Measurements from ENCODE around the gene GAB1. TPM values are rescaled to one million over a fixed set of nuclear protein-coding genes. Genes with fewer than 3 reads are reported as not detected.

GAB1 gene
- total RNA-seq, 1 experiment from 2014 or later = 15.3 TPM

GRCh38 chr4:143441678-143442077, 105.0 kb downstream of the GAB1 start:
- Histone ChIP-seq H2BK12ac (ENCODE audit: insufficient read length, low read depth, low read length) (no peak overlapping the region), H2AFZ (ENCODE audit: low read length) (no peak overlapping the region), H2BK120ac (ENCODE audit: low read depth, low read length, poor library complexity, severe bottlenecking) (no peak overlapping the region), H3K79me1 (ENCODE audit: insufficient read depth, low read depth, low read length, poor library complexity, severe bottlenecking) (no peaks in the 10 kb centered on the region), H3K56ac (ENCODE audit: insufficient read length, low read depth, low read length) (no peak overlapping the region), H4K8ac (replicated peaks; ENCODE audit: insufficient read length, low read depth, low read length) (no peak overlapping the region), H2AK5ac (ENCODE audit: insufficient read length, low read length) (no peak overlapping the region), H3K4me2 (ENCODE audit: insufficient read depth, insufficient read length, low read length) (no peak overlapping the region), H4K20me1 (ENCODE audit: control insufficient read depth, insufficient read depth, insufficient read length) (no peaks in the 10 kb centered on the region), H3K79me2 (ENCODE audit: insufficient read depth, low read length) (no peaks in the 10 kb centered on the region), H3K14ac (ENCODE audit: insufficient read depth, low read length) (no peak overlapping the region), H2BK20ac (ENCODE audit: low read depth, low read length, poor library complexity, severe bottlenecking) (no peak overlapping the region), H3K4ac (ENCODE audit: low read depth, low read length) (no peak overlapping the region), H2BK15ac (ENCODE audit: low read depth, low read length) (no peak overlapping the region), H4K91ac (ENCODE audit: insufficient read length, low read depth, low read length) (no peak overlapping the region), H4K5ac (ENCODE audit: insufficient read length, low read depth, low read length) (no peak overlapping the region), H3K18ac (ENCODE audit: insufficient read length, low read depth, low read length) (no peak overlapping the region), H3K23me2 (ENCODE audit: insufficient read length, low read depth, low read length, poor library complexity, severe bottlenecking) (no peaks in the 10 kb centered on the region), H3K9me3 (ENCODE audit: control insufficient read depth, low read depth, low read length) (no peaks in the 10 kb centered on the region), H3K23ac (ENCODE audit: insufficient read length, low read depth, low read length) (no peak overlapping the region), H2BK5ac (ENCODE audit: insufficient read length, low read length) (no peak overlapping the region), H3K9ac (ENCODE audit: extremely low read depth, insufficient read length, low read length) (no peak overlapping the region), H3K4me1 (ENCODE audit: insufficient read depth, low read length) (no peaks in the 10 kb centered on the region), H3K27me3 (ENCODE audit: insufficient read depth, low read length) (no peaks in the 10 kb centered on the region), H3K27ac (ENCODE audit: insufficient read length, low read depth, low read length) (no peak overlapping the region), H3T11ph (ENCODE audit: low read length) (no peak overlapping the region)
- H3K27me3 Mint-ChIP-seq (ENCODE audit: low read depth) = no peaks in the 10 kb centered on the region
- no peak for TF ChIP-seq CTCF (conservative IDR thresholded peaks at IDR 0.05)
- H3K9me3 Mint-ChIP-seq = no peaks in the 10 kb centered on the region
- no peak overlapping the region for H3K4me3 Mint-ChIP-seq
- no CpG with 5 or more reads among the region's 4 CpGs for WGBS (ENCODE audit: extremely low coverage, insufficient read length, low lambda C conversion rate)
- H3K36me3 Mint-ChIP-seq (ENCODE audit: insufficient read depth in 1 of 3, low read depth in 3 of 3) = peaks cover 6 to 17% (median 12%) of the 10 kb centered on the region in 3 experiments; a peak in 4 of 7 replicates
- peak; percentile 25 for DNase-seq
- peaks cover 0 to 4% of the 10 kb centered on the region in 2 experiments; a peak in 2 of 4 replicates for H3K4me1 Mint-ChIP-seq
- H3K27ac Mint-ChIP-seq = peak overlapping the region in 1 of 3 experiments; percentile 3; a peak in 2 of 7 replicates
